ENCODE measurements around the gene ADORA3. TPM values are rescaled to one million over a fixed set of nuclear protein-coding genes. Genes with fewer than 3 reads are reported as not detected.

Gene ADORA3
- total and polyA plus RNA-seq, 12 donors = 2.3 to 51.0 (median 18.7) TPM

DNA sequence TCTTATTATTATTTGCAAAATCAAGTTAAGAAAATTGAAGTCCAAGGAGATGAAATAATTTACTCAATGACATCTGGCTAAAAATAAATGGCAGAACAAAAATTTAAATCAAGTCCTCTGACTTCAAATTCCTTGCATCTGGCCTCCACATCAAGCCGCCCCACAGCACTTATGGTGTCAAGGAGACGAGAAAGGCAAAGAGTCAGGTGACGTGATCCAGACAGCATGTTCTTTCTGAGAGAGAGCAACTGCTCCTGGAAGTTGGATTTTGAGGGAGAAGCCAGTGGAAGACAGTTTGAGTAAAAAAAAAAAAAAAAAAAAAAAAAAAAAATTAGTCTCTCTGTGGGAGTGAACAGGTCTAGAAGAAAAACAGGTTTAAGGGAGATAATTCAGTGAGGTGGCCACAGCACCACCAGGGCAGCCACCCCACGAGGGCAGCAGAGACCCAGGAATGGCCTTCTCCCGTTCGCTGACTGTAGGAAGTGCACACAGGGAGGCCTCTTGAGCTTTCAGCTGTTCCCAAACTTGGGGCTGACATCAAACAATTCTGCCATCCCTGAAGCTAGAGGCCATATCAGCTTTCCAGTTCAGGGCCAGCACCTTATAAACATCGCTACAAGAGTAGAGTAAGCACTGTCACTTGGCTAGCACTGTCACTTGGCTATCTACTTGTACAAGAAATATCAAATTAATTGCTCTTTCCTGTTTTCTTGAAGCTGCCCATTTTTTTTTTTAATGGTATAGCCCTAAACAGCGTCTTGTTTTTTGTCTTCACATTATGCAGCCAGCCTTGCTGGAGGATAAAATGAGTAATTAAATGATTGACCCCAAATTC is 21.8 kb downstream of the ADORA3 start:
- DNase-seq = peak; percentile 81 to 92 (median 85)
- peak overlapping the region in 2 of 5 donors; percentile 3 to 7 for H3K27ac ChIP-seq
- no peaks in the 10 kb centered on the region for H3K36me3 ChIP-seq (replicated peaks in 1 of 2)
- intact Hi-C loops (cut with DNase I) = loop anchor here in 1 of 2 donors (5.0 kb wide), 1 partner anchor 291 kb away; no protein-coding TSS in a partner anchor
- TF ChIP-seq, protein P1, sequence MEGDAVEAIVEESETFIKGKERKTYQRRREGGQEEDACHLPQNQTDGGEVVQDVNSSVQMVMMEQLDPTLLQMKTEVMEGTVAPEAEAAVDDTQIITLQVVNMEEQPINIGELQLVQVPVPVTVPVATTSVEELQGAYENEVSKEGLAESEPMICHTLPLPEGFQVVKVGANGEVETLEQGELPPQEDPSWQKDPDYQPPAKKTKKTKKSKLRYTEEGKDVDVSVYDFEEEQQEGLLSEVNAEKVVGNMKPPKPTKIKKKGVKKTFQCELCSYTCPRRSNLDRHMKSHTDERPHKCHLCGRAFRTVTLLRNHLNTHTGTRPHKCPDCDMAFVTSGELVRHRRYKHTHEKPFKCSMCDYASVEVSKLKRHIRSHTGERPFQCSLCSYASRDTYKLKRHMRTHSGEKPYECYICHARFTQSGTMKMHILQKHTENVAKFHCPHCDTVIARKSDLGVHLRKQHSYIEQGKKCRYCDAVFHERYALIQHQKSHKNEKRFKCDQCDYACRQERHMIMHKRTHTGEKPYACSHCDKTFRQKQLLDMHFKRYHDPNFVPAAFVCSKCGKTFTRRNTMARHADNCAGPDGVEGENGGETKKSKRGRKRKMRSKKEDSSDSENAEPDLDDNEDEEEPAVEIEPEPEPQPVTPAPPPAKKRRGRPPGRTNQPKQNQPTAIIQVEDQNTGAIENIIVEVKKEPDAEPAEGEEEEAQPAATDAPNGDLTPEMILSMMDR (IDR thresholded peaks at IDR 0.05) = peak; percentile 42 to 91 (median 82)
- no peak for TF ChIP-seq POLR2A (IDR thresholded peaks at IDR 0.05)
- H3K4me1 ChIP-seq (replicated peaks in 1 of 2) = peaks cover 0 to 5% of the 10 kb centered on the region in 2 donors
- H3K9me3 ChIP-seq (replicated peaks in 1 of 3) = no peaks in the 10 kb centered on the region
- no peak overlapping the region for H3K4me3 ChIP-seq
- 16 to 25% (median 22%) methylated on average over 8 of the region's 8 CpGs for WGBS, 4 donors
- H3K27me3 ChIP-seq = no peaks in the 10 kb centered on the region

DNA sequence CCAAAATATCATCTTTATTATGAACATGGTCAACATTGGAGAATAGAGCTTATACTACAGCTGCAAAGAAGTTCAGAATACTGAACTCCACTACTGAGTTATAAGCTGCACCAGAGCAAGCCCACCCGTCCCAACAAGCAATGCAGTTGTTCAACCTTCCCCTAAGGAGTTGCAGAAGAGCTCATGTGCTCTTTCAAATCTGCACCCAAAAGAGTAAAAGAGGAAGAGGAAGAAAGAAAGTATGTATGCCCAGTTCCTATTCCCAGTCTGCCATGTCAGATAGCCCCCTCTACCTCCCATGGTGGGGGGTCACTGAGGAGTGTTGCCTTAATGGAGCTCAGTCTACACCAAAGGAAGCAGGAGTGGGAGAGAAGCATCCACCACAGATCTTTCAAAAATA is 22.8 kb downstream of the ADORA3 start:
- Histone ChIP-seq H3K36me3 (replicated peaks in 1 of 2) (no peaks in the 10 kb centered on the region), H3K9me3 (replicated peaks in 1 of 3) (no peaks in the 10 kb centered on the region), H3K27me3 (no peaks in the 10 kb centered on the region), H3K4me1 (replicated peaks in 1 of 2) (peaks cover 0 to 13% of the 10 kb centered on the region in 2 donors), H3K4me3 (no peak overlapping the region), H3K27ac (no peak overlapping the region)
- TF ChIP-seq, protein P1 (IDR thresholded peaks at IDR 0.05) = no peak
- TF ChIP-seq POLR2A (IDR thresholded peaks at IDR 0.05) = no peak
- 55 to 59% (median 56%) methylated on average over 1 of the region's 1 CpG for WGBS, 4 donors
- no peak for DNase-seq
- intact Hi-C loops (cut with DNase I) = loop anchor here in 1 of 2 donors (5.0 kb wide), 1 partner anchor 292 kb away; no protein-coding TSS in a partner anchor

- no peak for DNase-seq
- H3K27me3 ChIP-seq = no peaks in the 10 kb centered on the region
- peak overlapping the region in 2 of 5 donors; percentile 10 to 57 for H3K27ac ChIP-seq
- no peak overlapping the region for H3K4me3 ChIP-seq
- H3K36me3 ChIP-seq (replicated peaks in 1 of 2) = no peaks in the 10 kb centered on the region
- peaks cover 3 to 19% of the 10 kb centered on the region in 2 donors for H3K4me1 ChIP-seq (replicated peaks in 1 of 2)
- H3K9me3 ChIP-seq (replicated peaks in 1 of 3) = no peaks in the 10 kb centered on the region
- TF ChIP-seq, protein P1 (IDR thresholded peaks at IDR 0.05) = no peak
- TF ChIP-seq POLR2A (IDR thresholded peaks at IDR 0.05) = no peak
- WGBS, 4 donors = 25 to 56% (median 52%) methylated on average over 2 of the region's 2 CpGs
- intact Hi-C loops (cut with DNase I) = no loop called here
Observed at GRCh38 chr1:111476761-111477309, 26.6 kb downstream of the ADORA3 start.

GRCh38 chr1:111476214-111476613 is 27.2 kb downstream of the ADORA3 start:
- no peaks in the 10 kb centered on the region for H3K27me3 ChIP-seq
- H3K27ac ChIP-seq = peak overlapping the region in 2 of 5 donors; percentile 10 to 57
- TF ChIP-seq POLR2A (IDR thresholded peaks at IDR 0.05) = no peak
- TF ChIP-seq, protein P1 (IDR thresholded peaks at IDR 0.05) = no peak
- intact Hi-C loops (cut with DNase I) = no loop called here
- H3K4me3 ChIP-seq = no peak overlapping the region
- no peak for DNase-seq
- H3K4me1 ChIP-seq (replicated peaks in 1 of 2) = peaks cover 3 to 17% of the 10 kb centered on the region in 2 donors
- H3K36me3 ChIP-seq (replicated peaks in 1 of 2) = no peaks in the 10 kb centered on the region
- H3K9me3 ChIP-seq (replicated peaks in 1 of 3) = no peaks in the 10 kb centered on the region
